GM19239 (cell line): ENCODE results near the gene NACAD.
A peak's percentile ranks its signal among the peaks of the same experiment; 100 is the strongest.

Source experiments
- DNase-seq: peaks from one replicate; pipeline ENCODE4 v3.0.0; 2011; ENCODE audit warnings: low spot score; ENCODE audit not compliant: insufficient read length
- FAIRE-seq: peaks from 2 replicates; lab custom pipeline; 2011; peaks lifted over from hg19 to GRCh38; lab: Jason Lieb, UNC

The NACAD gene

GRCh38 chr7:45088821-45089340 is at the start of gene NACAD:
NACAD (minus strand) TSS chr7:45088969; CDS start chr7:45088894, 75 bp downstream.
- DNase-seq: no peak
- no peak for FAIRE-seq

- FAIRE-seq: peak; percentile 85
- peak; percentile 83 for DNase-seq
These were observed 47.6 kb upstream of the NACAD start for GRCh38 chr7:45136106-45137060.

GRCh38 chr7:45133877-45134276 is 45.1 kb upstream of the NACAD start:
- FAIRE-seq (no peak), DNase-seq (no peak)

- FAIRE-seq: no peak
- no peak for DNase-seq
These were observed 44.6 kb upstream of the NACAD start for GRCh38 chr7:45133352-45133751.

GRCh38 chr7:45132708-45133320 is 44.0 kb upstream of the NACAD start:
- no peak for FAIRE-seq
- DNase-seq: no peak

GRCh38 chr7:45131891-45132290 is 43.1 kb upstream of the NACAD start:
- no peak for DNase-seq
- FAIRE-seq: no peak

- DNase-seq (no peak), FAIRE-seq (no peak)
These were observed 42.1 kb upstream of the NACAD start for GRCh38 chr7:45130910-45131309.

GRCh38 chr7:45129906-45130305 is 41.1 kb upstream of the NACAD start:
- DNase-seq (no peak), FAIRE-seq (no peak)

- DNase-seq: no peak
- FAIRE-seq: no peak
These were observed 40.5 kb upstream of the NACAD start for GRCh38 chr7:45129181-45129800.

- no peak for FAIRE-seq
- DNase-seq: no peak
These were observed 38.2 kb upstream of the NACAD start for GRCh38 chr7:45126920-45127319.

GRCh38 chr7:45126201-45126600 is 37.4 kb upstream of the NACAD start:
- FAIRE-seq: no peak

GRCh38 chr7:45125193-45125904 is 36.6 kb upstream of the NACAD start:
- FAIRE-seq (no peak), DNase-seq (no peak)

More at GRCh38 chr7:45126201-45126600, 37.4 kb upstream of the NACAD start:
- DNase-seq: no peak

- DNase-seq: no peak
- no peak for FAIRE-seq
These were observed 35.3 kb upstream of the NACAD start for GRCh38 chr7:45123913-45124710.

GRCh38 chr7:45122975-45123860 is 34.4 kb upstream of the NACAD start:
- no peak for FAIRE-seq
- no peak for DNase-seq

- DNase-seq (no peak), FAIRE-seq (no peak)
These were observed 30.8 kb upstream of the NACAD start for GRCh38 chr7:45119550-45119949.

- no peak for FAIRE-seq
- no peak for DNase-seq
These were observed 30.1 kb upstream of the NACAD start for GRCh38 chr7:45118889-45119331.

- no peak for DNase-seq
- FAIRE-seq: no peak
These were observed 29.5 kb upstream of the NACAD start for GRCh38 chr7:45118292-45118691.

- no peak for FAIRE-seq
- DNase-seq: no peak
These were observed 28.8 kb upstream of the NACAD start for GRCh38 chr7:45117582-45117981.
